Body of pancreas (tissue), 4 donors: Measurements from ENCODE around the gene LRRC45.

Experiments
- POLR2A ChIP-seq, 3 donors: fragments of 450-650 bp; IDR thresholded peaks; one replicate each; pipeline ENCODE4 v1.6.1; 2016; ENCODE audit warnings: antibody characterized with exemption in 3 of 3, mild to moderate bottlenecking in 2 of 3
- TF ChIP-seq, protein P1 (sequence below), 7 experiments: fragments of 450-650 bp in 4 of 7; fragments of 200-600 bp in 3 of 7; sonication (generic) in 3 of 7; IDR thresholded peaks; one replicate each; pipeline ENCODE4 v1.5.1; 2016 to 2019; ENCODE audit warnings: antibody characterized with exemption in 7 of 7

DNA sequence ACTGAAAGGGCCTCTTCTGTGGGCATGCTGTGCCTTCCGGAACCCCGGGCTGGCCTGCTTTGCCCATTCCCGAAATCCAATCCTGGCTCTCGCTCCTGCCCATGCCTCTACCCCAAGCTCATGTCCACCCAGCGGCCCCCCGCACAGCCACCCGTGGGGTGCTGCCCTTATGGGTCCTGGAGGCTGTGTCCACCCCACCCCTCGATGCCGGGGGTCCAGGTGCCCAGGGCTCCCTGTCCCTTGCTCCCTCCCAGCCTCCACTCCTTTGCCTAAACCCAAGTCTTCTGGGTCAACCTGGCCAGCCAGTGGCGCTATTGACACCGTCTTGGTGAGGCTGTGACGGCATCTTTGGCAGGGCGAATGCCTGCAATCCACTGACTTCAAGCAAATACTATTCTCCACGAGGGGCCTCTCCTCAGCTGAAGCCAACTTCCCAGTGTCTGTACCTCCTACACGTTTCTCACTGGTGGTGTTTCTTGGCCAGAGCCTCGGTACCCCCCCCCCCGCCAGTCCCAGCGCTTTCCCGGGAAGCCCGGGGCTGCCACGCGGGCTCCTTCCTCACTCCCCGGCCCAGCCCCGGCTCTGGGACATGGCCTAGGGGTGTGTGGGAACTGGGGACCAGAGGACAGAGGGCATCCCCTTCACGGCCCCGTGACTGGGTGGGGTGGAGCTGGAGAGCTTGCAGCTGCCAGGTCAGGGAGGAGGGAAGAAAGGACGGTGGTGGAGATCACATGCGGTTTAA lies 54.7 kb downstream of the LRRC45 start:
- TF ChIP-seq, protein P1, sequence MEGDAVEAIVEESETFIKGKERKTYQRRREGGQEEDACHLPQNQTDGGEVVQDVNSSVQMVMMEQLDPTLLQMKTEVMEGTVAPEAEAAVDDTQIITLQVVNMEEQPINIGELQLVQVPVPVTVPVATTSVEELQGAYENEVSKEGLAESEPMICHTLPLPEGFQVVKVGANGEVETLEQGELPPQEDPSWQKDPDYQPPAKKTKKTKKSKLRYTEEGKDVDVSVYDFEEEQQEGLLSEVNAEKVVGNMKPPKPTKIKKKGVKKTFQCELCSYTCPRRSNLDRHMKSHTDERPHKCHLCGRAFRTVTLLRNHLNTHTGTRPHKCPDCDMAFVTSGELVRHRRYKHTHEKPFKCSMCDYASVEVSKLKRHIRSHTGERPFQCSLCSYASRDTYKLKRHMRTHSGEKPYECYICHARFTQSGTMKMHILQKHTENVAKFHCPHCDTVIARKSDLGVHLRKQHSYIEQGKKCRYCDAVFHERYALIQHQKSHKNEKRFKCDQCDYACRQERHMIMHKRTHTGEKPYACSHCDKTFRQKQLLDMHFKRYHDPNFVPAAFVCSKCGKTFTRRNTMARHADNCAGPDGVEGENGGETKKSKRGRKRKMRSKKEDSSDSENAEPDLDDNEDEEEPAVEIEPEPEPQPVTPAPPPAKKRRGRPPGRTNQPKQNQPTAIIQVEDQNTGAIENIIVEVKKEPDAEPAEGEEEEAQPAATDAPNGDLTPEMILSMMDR (IDR thresholded peaks at IDR 0.05), result no peak
- no peak for TF ChIP-seq POLR2A (IDR thresholded peaks at IDR 0.05)
